ENCODE data around the gene DNAJB1. TPM values are rescaled to one million over a fixed set of nuclear protein-coding genes. Genes with fewer than 3 reads are reported as not detected.

DNAJB1 gene
- polyA plus RNA-seq, 1 donor (not counting 4 experiments of a cell fraction or from before 2014, with no cell fraction given): 265 TPM

- Histone ChIP-seq H3K4me2 (ENCODE audit: control insufficient read depth, extremely low read depth, insufficient read depth, low read depth, low read length) (peak overlapping the region; percentile 90), H3K79me2 (ENCODE audit: control insufficient read depth, insufficient read depth, low read length) (peaks cover 6% of the 10 kb centered on the region), H3K4me1 (ENCODE audit: control insufficient read depth, extremely low read depth, insufficient read depth, low read length) (peaks cover 48% of the 10 kb centered on the region), H3K36me3 (ENCODE audit: control insufficient read depth in 2 of 2, extremely low read depth in 1 of 2, insufficient read depth in 2 of 2, low read length in 2 of 2) (peaks cover 12 to 17% of the 10 kb centered on the region in 2 experiments), H3K9ac (ENCODE audit: control insufficient read depth, extremely low read depth, insufficient read depth, low read length) (peak overlapping the region; percentile 71), H3K9me3 (ENCODE audit: control insufficient read depth, low read depth, low read length) (no peaks in the 10 kb centered on the region), H3K27ac (ENCODE audit: control insufficient read depth, insufficient read depth, low read length) (peak overlapping the region; percentile 88), H3K9me1 (ENCODE audit: control insufficient read depth, extremely low read depth, insufficient read depth, low read length) (no peaks in the 10 kb centered on the region), H3K27me3 (ENCODE audit: control insufficient read depth, extremely low read depth, insufficient read depth, low read length) (no peaks in the 10 kb centered on the region), H3K4me3 (ENCODE audit: control insufficient read depth in 2 of 3, extremely low read depth in 1 of 3, insufficient read depth in 2 of 3, low read depth in 1 of 3, low read length in 3 of 3) (peak overlapping the region in 1 of 3 experiments; percentile 60), H4K20me1 (ENCODE audit: control insufficient read depth, extremely low read depth, insufficient read depth, low read length) (peaks cover 4% of the 10 kb centered on the region), H2AFZ (ENCODE audit: control insufficient read depth, low read length) (no peak overlapping the region)
- DNase-seq (ENCODE audit: low read depth, low spot score) (no peak), FAIRE-seq (no peak)
- no peak for TF ChIP-seq CTCF (optimal IDR thresholded peaks at IDR 0.05 in 1 of 3, IDR thresholded peaks at IDR 0.05 in 1 of 3, conservative IDR thresholded peaks at IDR 0.05 in 1 of 3; ENCODE audit: extremely low read depth in 1 of 3, insufficient read depth in 2 of 3, low read length in 3 of 3)
- TF ChIP-seq EZH2 (IDR thresholded peaks at IDR 0.05; ENCODE audit: low read length): no peak
- dilution Hi-C loops (cut with MboI; ENCODE audit: extremely low pct_ligation_motif_present, low sequenced_read_pairs): no loop called here
These were observed 7.6 kb downstream of the DNAJB1 start for GRCh38 chr19:14510311-14511228.

DNA sequence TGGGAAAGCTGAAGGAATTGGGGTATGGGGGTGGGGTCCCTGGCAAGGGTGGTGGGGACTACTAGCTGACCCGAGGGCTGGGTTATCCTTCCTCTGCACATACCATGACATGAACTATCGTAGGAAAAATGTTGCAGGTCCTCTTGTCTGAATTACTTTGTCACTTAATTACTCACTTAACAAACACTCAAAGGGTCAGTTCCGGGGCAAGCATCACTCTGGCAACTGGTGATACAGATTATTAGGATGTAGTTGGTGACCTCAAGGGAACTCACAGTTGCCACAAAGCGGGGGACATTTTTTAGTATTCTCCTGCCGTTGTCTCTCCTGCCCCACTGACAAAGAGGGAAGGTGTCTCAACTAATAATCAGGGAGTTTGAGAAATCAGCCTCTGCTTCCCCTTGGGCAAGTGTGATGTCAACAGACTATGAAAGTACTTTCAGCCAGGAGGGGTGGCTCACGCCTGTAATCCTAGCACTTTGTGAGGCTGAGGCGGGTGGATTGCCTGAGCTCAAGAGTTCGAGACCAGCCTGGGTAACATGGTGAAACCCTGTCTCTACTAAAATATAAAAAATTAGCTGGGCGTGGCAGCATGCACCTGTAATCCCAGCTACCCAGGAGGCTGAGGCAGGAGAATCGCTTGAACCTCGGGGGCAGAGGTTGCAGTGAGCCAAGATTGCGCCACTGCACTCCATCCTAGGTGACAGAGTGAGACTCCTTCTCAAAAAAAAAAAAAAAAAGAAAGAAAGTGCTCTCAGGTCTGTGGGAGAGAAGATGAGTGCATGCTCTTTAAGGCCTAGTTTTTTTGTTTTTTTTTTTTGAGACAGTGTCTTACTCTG, 10.3 kb downstream of the DNAJB1 start:
- Histone ChIP-seq H3K9me3 (ENCODE audit: control insufficient read depth, low read depth, low read length) (no peaks in the 10 kb centered on the region), H3K4me3 (ENCODE audit: control insufficient read depth in 2 of 3, extremely low read depth in 1 of 3, insufficient read depth in 2 of 3, low read depth in 1 of 3, low read length in 3 of 3) (no peak overlapping the region), H3K9me1 (ENCODE audit: control insufficient read depth, extremely low read depth, insufficient read depth, low read length) (no peaks in the 10 kb centered on the region), H2AFZ (ENCODE audit: control insufficient read depth, low read length) (no peak overlapping the region), H4K20me1 (ENCODE audit: control insufficient read depth, extremely low read depth, insufficient read depth, low read length) (no peaks in the 10 kb centered on the region), H3K9ac (ENCODE audit: control insufficient read depth, extremely low read depth, insufficient read depth, low read length) (peak overlapping the region; percentile 11), H3K4me1 (ENCODE audit: control insufficient read depth, extremely low read depth, insufficient read depth, low read length) (peaks cover 49% of the 10 kb centered on the region), H3K27me3 (ENCODE audit: control insufficient read depth, extremely low read depth, insufficient read depth, low read length) (no peaks in the 10 kb centered on the region), H3K27ac (ENCODE audit: control insufficient read depth, insufficient read depth, low read length) (peak overlapping the region; percentile 92), H3K79me2 (ENCODE audit: control insufficient read depth, insufficient read depth, low read length) (no peaks in the 10 kb centered on the region), H3K4me2 (ENCODE audit: control insufficient read depth, extremely low read depth, insufficient read depth, low read depth, low read length) (peak overlapping the region; percentile 1), H3K36me3 (ENCODE audit: control insufficient read depth in 2 of 2, extremely low read depth in 1 of 2, insufficient read depth in 2 of 2, low read length in 2 of 2) (no peaks in the 10 kb centered on the region)
- DNase-seq (ENCODE audit: low read depth, low spot score) (no peak), FAIRE-seq (no peak)
- dilution Hi-C loops (cut with MboI; ENCODE audit: extremely low pct_ligation_motif_present, low sequenced_read_pairs): no loop called here
- TF ChIP-seq CTCF (optimal IDR thresholded peaks at IDR 0.05 in 1 of 3, IDR thresholded peaks at IDR 0.05 in 1 of 3, conservative IDR thresholded peaks at IDR 0.05 in 1 of 3; ENCODE audit: extremely low read depth in 1 of 3, insufficient read depth in 2 of 3, low read length in 3 of 3) (no peak), EZH2 (IDR thresholded peaks at IDR 0.05; ENCODE audit: low read length) (no peak)

All from keratinocyte (primary cell).